Dendritic cell treated with granulocyte-macrophage colony-stimulating factor and Interleukin-4, amounts not matched to agents 40 ng/mL and 50 ng/mL, for 4 days (primary cell): ENCODE results near the gene RASAL2.

ENCODE experiments used
- H3K27ac Mint-ChIP-seq: one replicate; pipeline ENCODE4 v1.8.0; 2022; ENCODE audit warnings: mild to moderate bottlenecking, mixed read lengths
- H3K27me3 Mint-ChIP-seq: one replicate; pipeline ENCODE4 v1.8.0; 2022; ENCODE audit warnings: mild to moderate bottlenecking, mixed read lengths
- H3K36me3 Mint-ChIP-seq: one replicate; pipeline ENCODE4 v1.8.0; 2022; ENCODE audit warnings: low read depth, mixed read lengths
- H3K4me1 Mint-ChIP-seq: one replicate; pipeline ENCODE4 v1.8.0; 2022; ENCODE audit warnings: low read depth, mixed read lengths
- H3K4me3 Mint-ChIP-seq: one replicate; pipeline ENCODE4 v1.8.0; 2022; ENCODE audit warnings: mild to moderate bottlenecking, moderate library complexity, mixed read lengths
- H3K9me3 Mint-ChIP-seq: one replicate; pipeline ENCODE4 v1.8.0; 2022; ENCODE audit warnings: mixed read lengths
- intact Hi-C: fragments of 100-400 bp; cut with micrococcal nuclease; formaldehyde crosslinking; loops from one replicate; pipeline ENCODE4 v1.15.0; 2022

RASAL2 gene

GRCh38 chr1:178467837-178468236, 373.9 kb downstream of the RASAL2 start:
- no peaks in the 10 kb centered on the region for H3K9me3 Mint-ChIP-seq
- H3K36me3 Mint-ChIP-seq, result peaks cover 72% of the 10 kb centered on the region
- no peaks in the 10 kb centered on the region for H3K4me1 Mint-ChIP-seq
- no peak overlapping the region for H3K27ac Mint-ChIP-seq
- H3K4me3 Mint-ChIP-seq, result no peak overlapping the region
- intact Hi-C loops, result no loop called here
- no peaks in the 10 kb centered on the region for H3K27me3 Mint-ChIP-seq

DNA sequence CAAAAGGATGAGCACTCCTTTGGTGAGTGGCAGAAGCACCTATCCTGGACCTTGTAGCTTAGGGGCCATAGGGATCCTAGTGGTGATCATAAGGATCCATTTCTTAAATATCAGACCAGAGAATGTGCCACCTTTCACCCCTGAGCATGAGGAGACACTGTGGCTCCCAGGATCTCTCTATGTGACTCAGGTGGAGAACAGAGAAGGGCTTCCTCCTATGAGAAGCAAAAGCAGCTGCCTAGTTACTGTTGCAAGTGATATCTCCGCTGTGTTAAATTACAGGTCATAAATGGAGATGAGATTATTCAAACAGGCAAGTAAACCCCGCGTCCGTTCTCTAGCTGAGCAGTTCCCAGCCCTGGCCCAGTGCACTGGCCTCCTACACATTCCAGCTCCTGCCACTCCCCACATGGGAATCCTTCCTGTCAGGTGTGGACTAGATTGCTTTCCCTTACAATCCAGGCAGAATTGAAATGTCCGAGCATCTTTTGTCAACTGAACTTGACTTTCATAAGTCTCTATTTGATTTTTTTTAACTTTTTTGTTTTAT, 376.6 kb downstream of the RASAL2 start:
- Mint-ChIP-seq H3K36me3 (peaks cover 90% of the 10 kb centered on the region), H3K27ac (no peak overlapping the region), H3K27me3 (no peaks in the 10 kb centered on the region), H3K4me3 (no peak overlapping the region), H3K4me1 (no peaks in the 10 kb centered on the region), H3K9me3 (no peaks in the 10 kb centered on the region)
- intact Hi-C loops, result no loop called here

GRCh38 chr1:178472531-178472930, 378.6 kb downstream of the RASAL2 start:
- peaks cover 13% of the 10 kb centered on the region for H3K4me1 Mint-ChIP-seq
- H3K9me3 Mint-ChIP-seq, result no peaks in the 10 kb centered on the region
- H3K4me3 Mint-ChIP-seq, result no peak overlapping the region
- H3K27ac Mint-ChIP-seq, result no peak overlapping the region
- H3K36me3 Mint-ChIP-seq, result peaks cover 88% of the 10 kb centered on the region
- intact Hi-C loops, result no loop called here
- H3K27me3 Mint-ChIP-seq, result no peaks in the 10 kb centered on the region

DNA sequence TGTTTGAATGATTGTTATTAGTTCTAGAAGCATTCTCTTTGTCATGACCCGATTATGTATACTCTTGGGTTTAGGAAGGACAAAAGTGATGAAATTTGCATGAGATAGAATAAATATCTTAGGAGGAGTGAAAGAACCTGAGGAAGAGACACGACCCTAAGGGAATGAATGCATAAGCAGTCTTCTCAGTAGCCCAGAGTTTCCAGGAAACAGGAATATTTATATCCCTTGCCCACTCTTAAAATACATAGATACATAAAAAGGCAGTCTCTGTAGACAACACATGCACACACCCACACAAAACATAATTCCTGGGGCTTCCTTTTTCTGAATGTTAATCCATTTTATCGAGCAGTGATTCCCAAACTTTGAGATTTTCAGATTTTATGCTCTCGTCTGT, 383.5 kb downstream of the RASAL2 start:
- H3K36me3 Mint-ChIP-seq, result peaks cover 70% of the 10 kb centered on the region
- no peaks in the 10 kb centered on the region for H3K27me3 Mint-ChIP-seq
- H3K27ac Mint-ChIP-seq, result no peak overlapping the region
- intact Hi-C loops, result no loop called here
- H3K4me3 Mint-ChIP-seq, result no peak overlapping the region
- H3K4me1 Mint-ChIP-seq, result peaks cover 19% of the 10 kb centered on the region
- no peaks in the 10 kb centered on the region for H3K9me3 Mint-ChIP-seq

GRCh38 chr1:178477841-178478240, 383.9 kb downstream of the RASAL2 start:
- intact Hi-C loops, result no loop called here

GRCh38 chr1:178483251-178483957, 389.5 kb downstream of the RASAL2 start:
- Mint-ChIP-seq H3K27ac (no peak overlapping the region), H3K4me3 (no peak overlapping the region), H3K9me3 (no peaks in the 10 kb centered on the region), H3K4me1 (peaks cover 26% of the 10 kb centered on the region), H3K36me3 (peaks cover 20% of the 10 kb centered on the region), H3K27me3 (peaks cover 12% of the 10 kb centered on the region)
- intact Hi-C loops, result no loop called here

More at GRCh38 chr1:178477841-178478240, 383.9 kb downstream of the RASAL2 start:
- Mint-ChIP-seq H3K27ac (no peak overlapping the region), H3K27me3 (no peaks in the 10 kb centered on the region), H3K9me3 (no peaks in the 10 kb centered on the region), H3K4me3 (no peak overlapping the region), H3K4me1 (peaks cover 19% of the 10 kb centered on the region), H3K36me3 (peaks cover 65% of the 10 kb centered on the region)

DNA sequence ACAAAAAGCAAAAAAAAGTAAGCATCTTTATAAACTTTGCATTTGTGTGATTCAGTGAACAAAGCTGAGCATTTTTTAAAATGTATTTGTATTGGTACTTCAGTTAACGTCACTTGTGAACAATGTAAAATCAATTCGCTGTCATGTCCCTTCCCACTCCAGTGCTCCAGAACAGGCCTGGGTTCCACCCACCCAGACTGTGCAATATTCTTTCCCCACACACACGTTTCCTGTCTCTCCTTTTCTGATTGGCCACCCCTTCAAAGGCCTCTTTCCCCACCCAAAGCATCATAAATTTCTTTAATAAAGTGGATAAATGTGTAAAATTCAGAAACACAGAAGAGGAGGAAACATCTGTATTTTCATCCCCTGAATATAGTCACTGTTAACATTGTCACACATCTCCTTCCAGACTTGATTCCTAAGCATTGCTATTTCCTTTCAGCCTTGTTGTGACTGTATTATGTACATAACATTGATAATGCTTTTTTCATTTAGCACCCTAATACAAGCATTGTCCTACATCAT, 390.9 kb downstream of the RASAL2 start:
- Mint-ChIP-seq H3K4me3 (no peak overlapping the region), H3K9me3 (no peaks in the 10 kb centered on the region), H3K36me3 (peaks cover 20% of the 10 kb centered on the region), H3K27me3 (peaks cover 12% of the 10 kb centered on the region), H3K27ac (no peak overlapping the region), H3K4me1 (peaks cover 26% of the 10 kb centered on the region)
- intact Hi-C loops, result no loop called here

GRCh38 chr1:178485541-178485981, 391.7 kb downstream of the RASAL2 start:
- peaks cover 12% of the 10 kb centered on the region for H3K27me3 Mint-ChIP-seq
- peaks cover 26% of the 10 kb centered on the region for H3K4me1 Mint-ChIP-seq
- peaks cover 12% of the 10 kb centered on the region for H3K36me3 Mint-ChIP-seq
- no peak overlapping the region for H3K27ac Mint-ChIP-seq
- H3K4me3 Mint-ChIP-seq, result no peak overlapping the region
- intact Hi-C loops, result no loop called here
- no peaks in the 10 kb centered on the region for H3K9me3 Mint-ChIP-seq

GRCh38 chr1:178486100-178487069, 392.5 kb downstream of the RASAL2 start:
- Mint-ChIP-seq H3K4me3 (peak overlapping the region; percentile 56), H3K36me3 (peaks cover 6% of the 10 kb centered on the region), H3K9me3 (no peaks in the 10 kb centered on the region), H3K27me3 (peaks cover 12% of the 10 kb centered on the region), H3K4me1 (peaks cover 26% of the 10 kb centered on the region), H3K27ac (peak overlapping the region; percentile 12)
- intact Hi-C loops, result no loop called here

GRCh38 chr1:178487070-178487615, 393.2 kb downstream of the RASAL2 start:
- H3K9me3 Mint-ChIP-seq, result no peaks in the 10 kb centered on the region
- peaks cover under 1% of the 10 kb centered on the region for H3K36me3 Mint-ChIP-seq
- intact Hi-C loops, result no loop called here
- peaks cover 12% of the 10 kb centered on the region for H3K27me3 Mint-ChIP-seq
- H3K4me3 Mint-ChIP-seq, result peak overlapping the region; percentile 56
- peaks cover 26% of the 10 kb centered on the region for H3K4me1 Mint-ChIP-seq
- H3K27ac Mint-ChIP-seq, result peak overlapping the region; percentile 12

DNA sequence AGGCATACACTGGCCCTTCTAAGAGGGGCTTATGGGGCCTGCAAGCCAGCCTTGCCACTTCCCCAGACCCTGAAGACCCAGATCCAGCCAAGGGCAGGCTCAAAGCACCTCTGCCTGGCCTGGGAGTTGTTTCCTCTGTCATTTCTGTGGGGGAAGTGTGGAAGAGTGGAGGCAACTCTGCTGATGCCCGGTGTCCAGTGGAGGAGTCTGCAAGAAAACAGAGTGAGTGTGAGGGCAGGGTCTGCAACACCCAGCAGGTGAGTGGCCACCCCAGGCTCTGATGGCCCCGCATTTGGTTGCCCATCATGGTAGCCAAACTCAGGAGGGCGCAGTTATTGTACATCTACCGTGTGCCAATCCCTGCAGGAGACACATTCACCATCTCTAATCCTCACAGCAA, 394.5 kb downstream of the RASAL2 start:
- Mint-ChIP-seq H3K4me1 (peaks cover 25% of the 10 kb centered on the region), H3K36me3 (no peaks in the 10 kb centered on the region), H3K4me3 (no peak overlapping the region), H3K27ac (no peak overlapping the region), H3K27me3 (peaks cover 12% of the 10 kb centered on the region), H3K9me3 (no peaks in the 10 kb centered on the region)
- intact Hi-C loops, result no loop called here

GRCh38 chr1:178489399-178489798, 395.5 kb downstream of the RASAL2 start:
- no peak overlapping the region for H3K4me3 Mint-ChIP-seq
- H3K27ac Mint-ChIP-seq, result no peak overlapping the region
- no peaks in the 10 kb centered on the region for H3K9me3 Mint-ChIP-seq
- peaks cover 21% of the 10 kb centered on the region for H3K4me1 Mint-ChIP-seq
- H3K27me3 Mint-ChIP-seq, result peaks cover 12% of the 10 kb centered on the region
- H3K36me3 Mint-ChIP-seq, result no peaks in the 10 kb centered on the region
- intact Hi-C loops, result no loop called here

- intact Hi-C loops, result no loop called here
- Mint-ChIP-seq H3K4me3 (no peak overlapping the region), H3K27ac (no peak overlapping the region), H3K27me3 (peaks cover 12% of the 10 kb centered on the region), H3K4me1 (peaks cover 14% of the 10 kb centered on the region), H3K9me3 (no peaks in the 10 kb centered on the region), H3K36me3 (no peaks in the 10 kb centered on the region)
Observed at GRCh38 chr1:178490136-178490535, 396.2 kb downstream of the RASAL2 start.
